Measurements from ENCODE around the gene FASTK.

Gene FASTK

DNA sequence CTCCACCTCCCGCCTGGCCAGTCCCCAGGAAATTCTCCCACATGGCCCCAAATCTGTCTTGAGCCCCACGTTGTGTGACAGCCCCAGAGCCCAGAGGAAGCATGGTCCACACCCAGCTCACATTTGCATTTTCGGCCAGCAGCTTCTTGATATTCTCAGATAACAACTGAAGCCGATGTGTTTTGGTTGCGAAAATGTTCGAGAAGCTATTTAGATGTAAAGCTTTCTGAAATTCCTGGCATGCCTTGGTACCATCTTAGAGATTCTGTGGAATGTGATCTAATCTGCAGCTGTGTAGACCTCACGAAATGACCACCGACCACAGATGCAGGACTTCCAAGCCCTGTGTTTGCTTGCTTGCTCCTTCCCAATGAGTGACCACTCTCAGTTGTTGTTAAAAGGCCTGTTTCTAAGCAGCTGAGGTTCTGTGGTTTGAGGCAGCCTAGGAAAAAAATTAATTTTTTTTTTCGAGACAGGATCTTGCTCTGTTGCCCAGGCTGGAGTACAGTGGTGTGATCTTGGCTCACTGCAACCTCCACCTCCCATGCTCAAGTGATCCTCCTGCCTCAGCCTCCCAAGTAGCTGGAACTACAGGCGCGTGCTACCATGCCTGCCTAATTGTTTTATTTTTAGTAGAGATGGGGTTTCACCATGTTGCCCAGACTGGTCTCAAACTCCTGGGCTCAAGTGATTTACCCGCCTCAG lies 12.4 kb downstream of the FASTK start:
- in situ Hi-C loops (cut with MboI; ENCODE audit: low sequenced_read_pairs) = no loop called here

- in situ Hi-C loops (cut with MboI; ENCODE audit: low sequenced_read_pairs) = no loop called here
Observed at GRCh38 chr7:151066273-151066974, 14.2 kb downstream of the FASTK start.

- in situ Hi-C loops (cut with MboI; ENCODE audit: low sequenced_read_pairs) = no loop called here
Observed at GRCh38 chr7:151065516-151065915, 15.1 kb downstream of the FASTK start.

DNA sequence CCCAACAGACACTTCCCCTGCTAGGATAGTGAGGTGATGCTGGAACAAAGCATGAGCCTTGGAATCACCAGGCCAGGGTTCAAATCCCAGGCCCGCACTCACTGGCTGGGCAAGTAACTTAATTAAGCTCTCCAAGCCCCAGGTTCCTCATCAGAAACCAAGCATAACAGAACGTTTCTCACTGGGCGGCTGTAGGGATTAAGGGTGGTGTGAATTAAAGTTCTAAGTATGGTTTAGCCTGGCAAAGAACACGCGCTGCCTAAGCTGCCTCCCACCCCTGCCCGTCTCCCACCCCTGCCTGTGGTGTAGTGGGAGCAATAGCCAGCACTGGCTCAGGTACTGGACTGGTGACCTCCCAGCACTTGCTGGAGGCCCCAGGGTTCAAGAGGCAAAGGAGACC lies 15.6 kb downstream of the FASTK start:
- in situ Hi-C loops (cut with MboI; ENCODE audit: low sequenced_read_pairs) = no loop called here

GRCh38 chr7:151064454-151064853 lies 16.2 kb downstream of the FASTK start:
- in situ Hi-C loops (cut with MboI; ENCODE audit: low sequenced_read_pairs) = no loop called here

- in situ Hi-C loops (cut with MboI; ENCODE audit: low sequenced_read_pairs) = no loop called here
Observed at GRCh38 chr7:151063212-151063561, 17.4 kb downstream of the FASTK start.

- in situ Hi-C loops (cut with MboI; ENCODE audit: low sequenced_read_pairs) = no loop called here
Observed at GRCh38 chr7:151062399-151063211, 18.0 kb downstream of the FASTK start.

DNA sequence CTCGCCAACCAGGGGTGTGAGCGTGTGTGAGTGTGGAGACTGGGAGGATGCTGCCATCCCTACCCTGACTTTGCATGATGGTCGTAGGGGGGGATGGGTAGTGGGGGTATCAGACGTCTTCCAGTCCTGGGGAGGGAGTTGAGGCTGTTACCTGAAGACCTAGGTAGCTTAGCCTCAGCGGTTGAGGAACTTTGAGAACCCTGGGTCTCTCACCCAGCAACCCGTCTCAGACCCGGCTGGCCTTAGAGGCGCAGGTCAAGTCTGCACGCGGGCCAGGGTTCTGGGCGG lies 18.6 kb downstream of the FASTK start:
- in situ Hi-C loops (cut with MboI; ENCODE audit: low sequenced_read_pairs) = no loop called here

DNA sequence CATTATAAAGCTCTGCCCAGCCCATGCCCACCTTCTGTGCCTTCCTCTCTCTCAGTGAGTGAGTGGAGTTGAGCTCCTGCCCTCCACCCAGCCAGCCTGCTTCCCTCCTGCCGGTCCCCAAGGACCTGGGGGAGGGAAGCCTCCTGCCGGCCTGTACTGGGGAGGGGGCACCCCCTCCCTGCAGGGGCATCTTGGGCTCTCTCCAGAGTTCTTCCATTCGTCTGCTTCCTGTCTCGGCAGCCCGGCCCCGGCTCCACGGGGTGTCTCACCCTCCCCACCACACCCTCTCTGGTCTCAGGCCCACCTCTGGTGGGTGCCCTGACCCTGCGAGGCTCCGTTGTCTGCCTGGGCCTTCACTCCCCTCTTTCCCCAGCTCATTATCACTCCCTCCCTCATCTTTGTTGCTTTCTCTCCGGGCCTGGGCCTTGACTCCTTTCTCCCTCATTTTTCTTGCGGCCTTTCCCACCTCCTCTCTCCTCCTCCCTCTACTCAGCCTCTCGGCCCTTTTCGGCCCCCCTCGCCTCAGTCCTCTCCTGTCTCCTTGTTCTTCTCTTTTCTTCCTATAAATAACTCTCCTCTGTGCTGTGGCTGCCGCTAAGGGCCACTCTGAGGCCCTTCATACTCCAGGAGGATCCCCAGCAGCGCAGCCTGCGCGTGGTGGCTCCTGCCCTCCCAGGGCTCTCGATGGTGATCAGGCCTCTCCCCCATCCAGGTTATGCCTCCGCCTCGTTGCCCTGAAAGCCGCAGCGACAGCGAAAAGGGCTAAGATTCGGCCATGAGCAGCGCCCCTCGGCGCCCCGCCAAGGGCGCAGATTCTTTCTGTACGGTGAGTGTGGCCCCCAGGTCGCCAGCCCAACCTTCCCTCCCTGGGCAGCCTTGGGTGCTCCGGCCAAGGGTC lies 19.1 kb downstream of the FASTK start:
- in situ Hi-C loops (cut with MboI; ENCODE audit: low sequenced_read_pairs) = no loop called here

GRCh38 chr7:151060416-151061212 lies 20.0 kb downstream of the FASTK start:
- in situ Hi-C loops (cut with MboI; ENCODE audit: low sequenced_read_pairs) = no loop called here

DNA sequence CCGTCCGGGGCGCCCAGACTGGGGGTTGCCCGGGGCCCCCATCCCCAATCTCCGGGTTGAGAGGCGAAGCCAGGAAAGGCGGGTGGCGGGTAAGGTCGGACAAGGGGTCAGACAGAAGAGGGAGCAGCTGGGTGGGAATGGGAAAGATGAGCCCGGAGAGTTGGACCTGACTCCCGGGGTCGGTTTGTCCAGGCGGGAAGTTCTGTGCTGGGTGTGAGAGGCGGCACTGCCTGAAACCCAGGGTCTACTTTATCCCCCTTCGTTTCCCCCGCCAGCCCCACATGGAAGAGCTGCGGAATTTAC lies 20.5 kb downstream of the FASTK start:
- in situ Hi-C loops (cut with MboI; ENCODE audit: low sequenced_read_pairs) = no loop called here

GRCh38 chr7:151059367-151060112 lies 21.1 kb downstream of the FASTK start, which contains the start of gene SLC4A2:
Gene SLC4A2, plus strand, starts transcription at chr7:151059589. Its CDS starts 2,399 bp downstream, at chr7:151061988.
- in situ Hi-C loops (cut with MboI; ENCODE audit: low sequenced_read_pairs) = no loop called here

DNA sequence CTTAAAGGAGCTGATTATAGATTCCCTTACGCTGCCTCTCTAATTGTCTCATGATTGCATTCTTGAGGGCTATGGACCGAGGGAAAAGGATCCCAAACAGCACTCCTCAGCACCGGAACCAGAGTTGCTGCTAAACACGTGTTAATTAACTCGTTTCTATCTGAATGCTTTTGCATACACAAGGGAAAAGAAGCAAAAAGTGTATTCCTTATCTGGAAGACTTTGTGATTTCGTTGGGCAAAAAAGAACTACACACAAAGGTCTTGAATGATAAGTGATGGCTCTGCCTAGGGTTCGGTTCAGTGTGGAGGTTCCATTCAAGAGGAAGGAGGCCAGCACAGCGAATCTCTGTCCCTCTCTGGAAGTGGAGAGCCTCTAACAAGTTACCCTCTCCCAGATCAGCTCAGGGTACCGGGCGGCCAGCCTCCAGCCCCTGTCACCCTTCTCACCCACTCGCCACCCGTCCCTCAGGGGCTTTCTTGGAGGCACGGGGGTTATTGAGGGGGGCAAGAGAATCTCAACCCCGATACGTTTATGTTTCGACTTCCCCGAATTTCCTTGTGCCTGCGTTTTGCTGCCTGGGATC lies 21.7 kb downstream of the FASTK start:
- in situ Hi-C loops (cut with MboI; ENCODE audit: low sequenced_read_pairs) = no loop called here

DNA sequence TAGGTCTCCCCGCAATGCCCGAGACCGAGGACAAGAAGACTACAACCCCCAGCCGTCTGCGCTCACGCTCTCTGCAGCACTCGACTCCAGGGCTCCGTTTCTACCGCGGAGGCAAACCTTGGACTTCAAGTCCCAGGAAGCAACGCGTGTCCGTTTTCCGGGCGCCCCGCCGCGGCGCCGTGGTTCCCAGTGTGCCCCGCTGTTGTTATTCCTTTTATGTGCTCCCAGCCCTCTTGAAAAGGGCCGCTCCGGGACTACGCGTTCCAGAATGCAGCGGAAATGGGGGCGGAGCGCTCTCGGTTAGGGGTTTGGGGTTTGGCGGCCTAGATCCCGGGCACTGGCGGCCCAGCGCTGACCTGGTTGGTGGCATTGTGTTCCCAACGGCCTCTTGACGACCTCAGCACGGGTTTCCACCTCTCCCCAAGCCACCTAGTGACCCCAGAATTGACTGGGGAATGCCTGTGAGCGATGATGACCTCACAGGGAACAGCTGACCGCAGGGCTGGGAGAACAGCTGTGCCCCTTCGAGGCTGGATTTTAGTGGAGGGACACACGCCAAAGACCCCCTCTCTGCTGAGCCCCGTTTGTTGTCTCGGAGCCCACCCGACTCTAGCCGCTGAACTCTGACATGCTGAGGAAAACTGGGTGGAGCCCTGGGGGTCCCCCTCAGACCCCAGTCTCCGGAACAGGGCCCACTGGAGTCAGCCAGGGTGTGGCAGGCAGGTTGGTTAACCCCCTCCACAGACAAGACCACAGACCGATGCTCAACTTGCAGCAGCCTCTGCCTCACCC lies 22.4 kb downstream of the FASTK start:
- in situ Hi-C loops (cut with MboI; ENCODE audit: low sequenced_read_pairs) = no loop called here

DNA sequence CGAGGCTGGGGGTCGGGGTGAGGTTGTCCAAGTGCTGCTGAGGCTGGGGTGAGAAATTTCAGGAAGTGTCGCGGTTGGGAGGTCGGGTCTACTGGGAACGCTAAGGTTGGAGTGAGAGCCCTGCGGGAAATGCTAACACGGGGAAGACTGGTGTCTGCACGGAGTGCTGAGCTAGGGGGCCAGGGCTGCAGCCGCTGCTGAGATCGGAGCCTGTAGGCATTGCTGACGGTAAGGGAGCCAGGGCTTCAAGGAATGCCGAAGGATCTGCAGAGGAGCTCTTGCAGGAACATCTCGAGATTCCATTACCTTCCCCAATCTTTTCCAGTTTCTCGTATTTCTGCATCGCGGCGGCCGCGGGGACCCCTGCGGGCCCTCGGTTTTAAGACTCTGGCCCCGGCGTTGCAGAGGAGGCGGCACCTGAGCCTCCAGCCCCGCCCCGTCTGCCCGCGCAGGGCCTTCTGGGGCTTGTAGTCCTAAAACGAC lies 23.1 kb downstream of the FASTK start, which contains the start of gene CDK5:
TSS of gene CDK5 (minus strand) at position 392 of the 483 bp plus-strand sequence. CDS start at position 343, 49 bp downstream.
- in situ Hi-C loops (cut with MboI; ENCODE audit: low sequenced_read_pairs) = no loop called here

GRCh38 chr7:151056666-151057505 lies 23.7 kb downstream of the FASTK start:
- in situ Hi-C loops (cut with MboI; ENCODE audit: low sequenced_read_pairs) = no loop called here

DNA sequence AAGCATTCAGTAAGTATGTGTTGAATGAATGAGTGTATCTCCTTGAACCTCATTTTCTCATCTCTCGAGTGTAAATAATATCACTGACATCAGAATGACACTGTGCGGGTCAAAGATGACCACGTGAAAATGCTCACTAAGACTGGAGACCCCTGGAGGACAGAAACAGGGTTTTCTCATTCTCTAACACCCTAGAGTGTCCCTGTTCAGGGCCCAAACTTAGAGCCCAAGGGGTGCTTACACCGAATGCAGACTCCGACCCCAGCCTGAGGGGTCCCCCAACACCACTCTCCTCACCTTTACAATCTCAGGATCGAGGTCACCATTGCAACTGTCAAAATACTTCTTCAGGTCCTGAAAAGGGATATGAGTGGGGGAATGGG lies 24.3 kb downstream of the FASTK start:
- in situ Hi-C loops (cut with MboI; ENCODE audit: low sequenced_read_pairs) = no loop called here
